Measurements from ENCODE around the gene SHISAL1.

The SHISAL1 gene

GRCh38 chr22:44344407-44344806 lies 31.7 kb upstream of the SHISAL1 start:
- H3K36me3 ChIP-seq (ENCODE audit: control insufficient read depth in 1 of 2, insufficient read depth in 2 of 2, low read length in 2 of 2), result no peaks in the 10 kb centered on the region
- H3K4me3 ChIP-seq (ENCODE audit: low read depth in 1 of 2, low read length in 2 of 2), result no peak overlapping the region
- no peak overlapping the region for H3K27ac ChIP-seq (ENCODE audit: low read depth, low read length)
- no peak overlapping the region for H3K9ac ChIP-seq (ENCODE audit: low read depth in 1 of 2, low read length in 2 of 2)
- H3K9me3 ChIP-seq (ENCODE audit: control insufficient read depth in 1 of 2, low read length in 2 of 2), result no peaks in the 10 kb centered on the region
- H3K4me1 ChIP-seq (ENCODE audit: control insufficient read depth in 1 of 2, insufficient read depth in 2 of 2, low read length in 2 of 2), result no peaks in the 10 kb centered on the region
- no peaks in the 10 kb centered on the region for H3K27me3 ChIP-seq (ENCODE audit: control insufficient read depth in 1 of 2, insufficient read depth in 2 of 2, low read length in 2 of 2)

GRCh38 chr22:44342347-44342956 lies 29.7 kb upstream of the SHISAL1 start:
- H3K36me3 ChIP-seq (ENCODE audit: control insufficient read depth in 1 of 2, insufficient read depth in 2 of 2, low read length in 2 of 2), result no peaks in the 10 kb centered on the region
- no peak overlapping the region for H3K9ac ChIP-seq (ENCODE audit: low read depth in 1 of 2, low read length in 2 of 2)
- H3K4me1 ChIP-seq (ENCODE audit: control insufficient read depth in 1 of 2, insufficient read depth in 2 of 2, low read length in 2 of 2), result no peaks in the 10 kb centered on the region
- no peaks in the 10 kb centered on the region for H3K27me3 ChIP-seq (ENCODE audit: control insufficient read depth in 1 of 2, insufficient read depth in 2 of 2, low read length in 2 of 2)
- no peaks in the 10 kb centered on the region for H3K9me3 ChIP-seq (ENCODE audit: control insufficient read depth in 1 of 2, low read length in 2 of 2)
- no peak overlapping the region for H3K27ac ChIP-seq (ENCODE audit: low read depth, low read length)
- H3K4me3 ChIP-seq (ENCODE audit: low read depth in 1 of 2, low read length in 2 of 2), result no peak overlapping the region

- no peak overlapping the region for H3K9ac ChIP-seq (ENCODE audit: low read depth in 1 of 2, low read length in 2 of 2)
- no peaks in the 10 kb centered on the region for H3K4me1 ChIP-seq (ENCODE audit: control insufficient read depth in 1 of 2, insufficient read depth in 2 of 2, low read length in 2 of 2)
- H3K27ac ChIP-seq (ENCODE audit: low read depth, low read length), result no peak overlapping the region
These were observed 28.9 kb upstream of the SHISAL1 start for GRCh38 chr22:44341431-44342346.

GRCh38 chr22:44340271-44341239 lies 27.8 kb upstream of the SHISAL1 start:
- Histone ChIP-seq H3K9ac (ENCODE audit: low read depth in 1 of 2, low read length in 2 of 2) (no peak overlapping the region), H3K9me3 (ENCODE audit: control insufficient read depth in 1 of 2, low read length in 2 of 2) (no peaks in the 10 kb centered on the region), H3K36me3 (ENCODE audit: control insufficient read depth in 1 of 2, insufficient read depth in 2 of 2, low read length in 2 of 2) (no peaks in the 10 kb centered on the region), H3K4me3 (ENCODE audit: low read depth in 1 of 2, low read length in 2 of 2) (no peak overlapping the region), H3K4me1 (ENCODE audit: control insufficient read depth in 1 of 2, insufficient read depth in 2 of 2, low read length in 2 of 2) (no peaks in the 10 kb centered on the region), H3K27ac (ENCODE audit: low read depth, low read length) (no peak overlapping the region), H3K27me3 (ENCODE audit: control insufficient read depth in 1 of 2, insufficient read depth in 2 of 2, low read length in 2 of 2) (peaks cover 0 to 5% of the 10 kb centered on the region in 2 donors)

More at GRCh38 chr22:44341431-44342346, 28.9 kb upstream of the SHISAL1 start:
- Histone ChIP-seq H3K4me3 (ENCODE audit: low read depth in 1 of 2, low read length in 2 of 2) (no peak overlapping the region), H3K36me3 (ENCODE audit: control insufficient read depth in 1 of 2, insufficient read depth in 2 of 2, low read length in 2 of 2) (no peaks in the 10 kb centered on the region), H3K27me3 (ENCODE audit: control insufficient read depth in 1 of 2, insufficient read depth in 2 of 2, low read length in 2 of 2) (peaks cover 0 to under 1% of the 10 kb centered on the region in 2 donors), H3K9me3 (ENCODE audit: control insufficient read depth in 1 of 2, low read length in 2 of 2) (no peaks in the 10 kb centered on the region)

- H3K4me1 ChIP-seq (ENCODE audit: control insufficient read depth in 1 of 2, insufficient read depth in 2 of 2, low read length in 2 of 2), result no peaks in the 10 kb centered on the region
- no peak overlapping the region for H3K27ac ChIP-seq (ENCODE audit: low read depth, low read length)
- no peak overlapping the region for H3K4me3 ChIP-seq (ENCODE audit: low read depth in 1 of 2, low read length in 2 of 2)
- H3K27me3 ChIP-seq (ENCODE audit: control insufficient read depth in 1 of 2, insufficient read depth in 2 of 2, low read length in 2 of 2), result peaks cover 0 to 7% of the 10 kb centered on the region in 2 donors
- no peaks in the 10 kb centered on the region for H3K36me3 ChIP-seq (ENCODE audit: control insufficient read depth in 1 of 2, insufficient read depth in 2 of 2, low read length in 2 of 2)
- H3K9ac ChIP-seq (ENCODE audit: low read depth in 1 of 2, low read length in 2 of 2), result no peak overlapping the region
- H3K9me3 ChIP-seq (ENCODE audit: control insufficient read depth in 1 of 2, low read length in 2 of 2), result no peaks in the 10 kb centered on the region
These were observed 26.2 kb upstream of the SHISAL1 start for GRCh38 chr22:44338906-44339305.

- Histone ChIP-seq H3K4me3 (ENCODE audit: low read depth in 1 of 2, low read length in 2 of 2) (no peak overlapping the region), H3K4me1 (ENCODE audit: control insufficient read depth in 1 of 2, insufficient read depth in 2 of 2, low read length in 2 of 2) (no peaks in the 10 kb centered on the region), H3K36me3 (ENCODE audit: control insufficient read depth in 1 of 2, insufficient read depth in 2 of 2, low read length in 2 of 2) (no peaks in the 10 kb centered on the region), H3K9ac (ENCODE audit: low read depth in 1 of 2, low read length in 2 of 2) (no peak overlapping the region), H3K9me3 (ENCODE audit: control insufficient read depth in 1 of 2, low read length in 2 of 2) (no peaks in the 10 kb centered on the region), H3K27me3 (ENCODE audit: control insufficient read depth in 1 of 2, insufficient read depth in 2 of 2, low read length in 2 of 2) (peaks cover 6 to 13% of the 10 kb centered on the region in 2 donors), H3K27ac (ENCODE audit: low read depth, low read length) (no peak overlapping the region)
These were observed 25.5 kb upstream of the SHISAL1 start for GRCh38 chr22:44338177-44338810.

GRCh38 chr22:44337678-44338004 lies 24.9 kb upstream of the SHISAL1 start:
- Histone ChIP-seq H3K36me3 (ENCODE audit: control insufficient read depth in 1 of 2, insufficient read depth in 2 of 2, low read length in 2 of 2) (no peaks in the 10 kb centered on the region), H3K27me3 (ENCODE audit: control insufficient read depth in 1 of 2, insufficient read depth in 2 of 2, low read length in 2 of 2) (peaks cover 11 to 19% of the 10 kb centered on the region in 2 donors), H3K27ac (ENCODE audit: low read depth, low read length) (no peak overlapping the region), H3K4me1 (ENCODE audit: control insufficient read depth in 1 of 2, insufficient read depth in 2 of 2, low read length in 2 of 2) (no peaks in the 10 kb centered on the region), H3K4me3 (ENCODE audit: low read depth in 1 of 2, low read length in 2 of 2) (no peak overlapping the region), H3K9me3 (ENCODE audit: control insufficient read depth in 1 of 2, low read length in 2 of 2) (no peaks in the 10 kb centered on the region), H3K9ac (ENCODE audit: low read depth in 1 of 2, low read length in 2 of 2) (no peak overlapping the region)

GRCh38 chr22:44336962-44337677 lies 24.4 kb upstream of the SHISAL1 start:
- Histone ChIP-seq H3K9ac (ENCODE audit: low read depth in 1 of 2, low read length in 2 of 2) (no peak overlapping the region), H3K4me1 (ENCODE audit: control insufficient read depth in 1 of 2, insufficient read depth in 2 of 2, low read length in 2 of 2) (no peaks in the 10 kb centered on the region), H3K27me3 (ENCODE audit: control insufficient read depth in 1 of 2, insufficient read depth in 2 of 2, low read length in 2 of 2) (peaks cover 16 to 25% of the 10 kb centered on the region in 2 donors), H3K36me3 (ENCODE audit: control insufficient read depth in 1 of 2, insufficient read depth in 2 of 2, low read length in 2 of 2) (no peaks in the 10 kb centered on the region), H3K9me3 (ENCODE audit: control insufficient read depth in 1 of 2, low read length in 2 of 2) (no peaks in the 10 kb centered on the region), H3K27ac (ENCODE audit: low read depth, low read length) (no peak overlapping the region), H3K4me3 (ENCODE audit: low read depth in 1 of 2, low read length in 2 of 2) (no peak overlapping the region)

Data from duodenal mucosa (tissue), 2 donors.